Umbilical cord (tissue), 1 donor: ENCODE results near the gene CAPS2. TPM values are rescaled to one million over a fixed set of nuclear protein-coding genes. Genes with fewer than 3 reads are reported as not detected.

Source experiments
- total RNA-seq: library from RNA; depleted of rRNA; stranded (reverse); fragments of >200 nt; gene quantifications from one replicate; pipeline ENCODE4 v1.2.3, GENCODE V29; 2014; ENCODE audit warnings: low replicate concordance; ENCODE audit not compliant: insufficient read depth

The CAPS2 gene
- total RNA-seq, 1 donor from 2014 or later: 18.1 TPM

Other genes with a start within 250 kb of the CAPS2 start
- 4.1 TPM for gene KCNC2, start 120.5 kb downstream of the CAPS2 start, total RNA-seq
- not detected for gene GLIPR1L1, start 4.3 kb upstream of the CAPS2 start, total RNA-seq
- 2.9 TPM for gene GLIPR1L2, start 60.8 kb upstream of the CAPS2 start, total RNA-seq
- gene GLIPR1, start 150.4 kb upstream of the CAPS2 start, total RNA-seq: 43.1 TPM
- 54.4 TPM for gene KRR1, start 181.3 kb upstream of the CAPS2 start, total RNA-seq